Body of pancreas (tissue), 4 donors: ENCODE measurements around the gene ST6GALNAC3. TPM values are rescaled to one million over a fixed set of nuclear protein-coding genes. Genes with fewer than 3 reads are reported as not detected.

Experiments
- ATAC-seq: fragments of 150-250 bp; one replicate; pipeline ENCODE4 v1.9.1; 2016
- DNase-seq, 4 donors: peaks; one replicate each; pipeline ENCODE4 v3.0.0-alpha.2; 2019
- H3K27ac ChIP-seq, 4 donors: fragments of 200-600 bp; sonication (generic); 1 replicate in 3 of 4; 2 replicates in 1 of 4; pipeline versions ENCODE4 v1.5.1 to v1.6.1; 2016 to 2019; ENCODE audit warnings: mild to moderate bottlenecking in 1 of 4, mixed read lengths in 1 of 4, moderate library complexity in 1 of 4
- H3K27me3 ChIP-seq, 2 donors: fragments of 200-600 bp; sonication (generic); one replicate each; pipeline ENCODE4 v1.6.0; 2016; ENCODE audit warnings: mild to moderate bottlenecking in 1 of 2
- H3K36me3 ChIP-seq, 2 donors: fragments of 200-600 bp; sonication (generic); replicated peaks in 1 of 2; 2 replicates each; pipeline ENCODE4 v1.5.1; 2016; ENCODE audit warnings: low read depth in 2 of 2; ENCODE audit not compliant: insufficient read depth in 1 of 2
- H3K4me1 ChIP-seq: fragments of 200-600 bp; sonication (generic); one replicate; pipeline ENCODE4 v1.6.0; 2016
- H3K4me3 ChIP-seq, 2 donors: fragments of 200-600 bp; sonication (generic); 1 replicate in 1 of 2; 2 replicates in 1 of 2; pipeline ENCODE4 v1.5.1; 2016 to 2019
- H3K9me3 ChIP-seq, 3 donors: fragments of 200-600 bp; sonication (generic); 1 replicate in 2 of 3; 2 replicates in 1 of 3; pipeline ENCODE4 v1.5.1; 2016
- POLR2A ChIP-seq, 3 donors: fragments of 450-650 bp; IDR thresholded peaks; one replicate each; pipeline ENCODE4 v1.6.1; 2016; ENCODE audit warnings: antibody characterized with exemption in 3 of 3, mild to moderate bottlenecking in 2 of 3
- WGBS, 2 donors: methylation state at CpG; one replicate each; pipeline ENCODE4 v1.1.5; 2017; 5-methylcytosine and 5-hydroxymethylcytosine counted together
- intact Hi-C: fragments of 100-400 bp; cut with DNase I; formaldehyde crosslinking; loops from one replicate; pipeline ENCODE4 v1.15.1; 2023
- total RNA-seq, 2 donors: library from RNA; depleted of rRNA; stranded (reverse); fragments of >200 nt; gene quantifications; one replicate each; pipeline ENCODE4 v1.1.0, GENCODE V29; 2016
- TF ChIP-seq, protein P1 (sequence below), 7 experiments: fragments of 450-650 bp in 4 of 7; fragments of 200-600 bp in 3 of 7; sonication (generic) in 3 of 7; IDR thresholded peaks; one replicate each; pipeline ENCODE4 v1.5.1; 2016 to 2019; ENCODE audit warnings: antibody characterized with exemption in 7 of 7

ST6GALNAC3 gene
- total RNA-seq, 2 donors from 2014 or later: 1.3 to 2.3 TPM

DNA sequence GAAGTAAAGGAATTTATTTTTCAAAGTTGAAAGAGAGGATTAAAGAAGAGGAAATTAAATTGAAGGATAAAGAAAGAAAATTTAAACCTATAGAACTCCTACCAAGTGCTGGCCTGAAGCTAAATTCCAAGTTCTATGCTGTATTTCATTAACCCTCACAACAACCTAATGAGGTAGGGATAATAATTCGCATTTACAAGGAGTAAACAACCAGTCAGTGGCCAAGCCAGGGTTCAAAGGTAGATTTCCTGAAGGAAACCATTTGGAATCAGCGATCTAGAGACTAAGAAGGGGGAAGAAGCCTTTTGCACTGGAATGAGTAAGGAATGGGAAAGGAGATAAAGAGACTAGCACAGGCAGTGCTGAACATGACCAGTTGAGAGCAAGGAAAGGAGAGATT lies 526.9 kb downstream of the ST6GALNAC3 start:
- H3K4me1 ChIP-seq: no peaks in the 10 kb centered on the region
- intact Hi-C loops: no loop called here
- H3K9me3 ChIP-seq: no peaks in the 10 kb centered on the region
- H3K36me3 ChIP-seq: no peaks in the 10 kb centered on the region
- no peak for ATAC-seq
- H3K27me3 ChIP-seq: no peaks in the 10 kb centered on the region
- 70 to 81% methylated on average over 2 of the region's 2 CpGs for WGBS, 2 donors
- no peak for DNase-seq
- no peak overlapping the region for H3K4me3 ChIP-seq
- TF ChIP-seq, protein P1, sequence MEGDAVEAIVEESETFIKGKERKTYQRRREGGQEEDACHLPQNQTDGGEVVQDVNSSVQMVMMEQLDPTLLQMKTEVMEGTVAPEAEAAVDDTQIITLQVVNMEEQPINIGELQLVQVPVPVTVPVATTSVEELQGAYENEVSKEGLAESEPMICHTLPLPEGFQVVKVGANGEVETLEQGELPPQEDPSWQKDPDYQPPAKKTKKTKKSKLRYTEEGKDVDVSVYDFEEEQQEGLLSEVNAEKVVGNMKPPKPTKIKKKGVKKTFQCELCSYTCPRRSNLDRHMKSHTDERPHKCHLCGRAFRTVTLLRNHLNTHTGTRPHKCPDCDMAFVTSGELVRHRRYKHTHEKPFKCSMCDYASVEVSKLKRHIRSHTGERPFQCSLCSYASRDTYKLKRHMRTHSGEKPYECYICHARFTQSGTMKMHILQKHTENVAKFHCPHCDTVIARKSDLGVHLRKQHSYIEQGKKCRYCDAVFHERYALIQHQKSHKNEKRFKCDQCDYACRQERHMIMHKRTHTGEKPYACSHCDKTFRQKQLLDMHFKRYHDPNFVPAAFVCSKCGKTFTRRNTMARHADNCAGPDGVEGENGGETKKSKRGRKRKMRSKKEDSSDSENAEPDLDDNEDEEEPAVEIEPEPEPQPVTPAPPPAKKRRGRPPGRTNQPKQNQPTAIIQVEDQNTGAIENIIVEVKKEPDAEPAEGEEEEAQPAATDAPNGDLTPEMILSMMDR (IDR thresholded peaks at IDR 0.05): no peak
- TF ChIP-seq POLR2A (IDR thresholded peaks at IDR 0.05): no peak
- H3K27ac ChIP-seq: no peak overlapping the region

DNA sequence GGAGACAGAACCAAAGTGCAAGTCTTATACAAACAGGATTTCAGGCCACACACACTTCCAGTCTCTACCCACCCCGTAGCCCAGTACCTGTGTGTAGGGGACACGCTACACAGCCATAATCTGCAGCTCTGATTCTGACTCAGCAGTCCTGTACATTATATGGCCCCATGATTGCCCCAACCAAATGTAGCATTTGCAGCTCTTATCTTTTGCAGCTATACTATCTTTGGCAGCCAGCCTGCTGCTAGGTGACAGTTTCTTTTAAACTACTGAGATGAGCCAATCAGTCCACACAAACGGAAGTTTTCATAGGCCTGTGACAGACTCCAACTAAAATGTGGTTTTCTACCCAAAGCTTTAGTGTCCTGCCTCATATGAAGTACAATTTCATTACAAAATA lies 533.2 kb downstream of the ST6GALNAC3 start:
- no peak for TF ChIP-seq POLR2A (IDR thresholded peaks at IDR 0.05)
- TF ChIP-seq, protein P1 (IDR thresholded peaks at IDR 0.05): no peak
- no peak for ATAC-seq
- WGBS, 2 donors: 78 to 81% methylated on average over 3 of the region's 3 CpGs
- Histone ChIP-seq H3K9me3 (no peaks in the 10 kb centered on the region), H3K36me3 (no peaks in the 10 kb centered on the region), H3K4me1 (peaks cover 14% of the 10 kb centered on the region), H3K4me3 (no peak overlapping the region), H3K27me3 (no peaks in the 10 kb centered on the region), H3K27ac (no peak overlapping the region)
- intact Hi-C loops: no loop called here
- no peak for DNase-seq

DNA sequence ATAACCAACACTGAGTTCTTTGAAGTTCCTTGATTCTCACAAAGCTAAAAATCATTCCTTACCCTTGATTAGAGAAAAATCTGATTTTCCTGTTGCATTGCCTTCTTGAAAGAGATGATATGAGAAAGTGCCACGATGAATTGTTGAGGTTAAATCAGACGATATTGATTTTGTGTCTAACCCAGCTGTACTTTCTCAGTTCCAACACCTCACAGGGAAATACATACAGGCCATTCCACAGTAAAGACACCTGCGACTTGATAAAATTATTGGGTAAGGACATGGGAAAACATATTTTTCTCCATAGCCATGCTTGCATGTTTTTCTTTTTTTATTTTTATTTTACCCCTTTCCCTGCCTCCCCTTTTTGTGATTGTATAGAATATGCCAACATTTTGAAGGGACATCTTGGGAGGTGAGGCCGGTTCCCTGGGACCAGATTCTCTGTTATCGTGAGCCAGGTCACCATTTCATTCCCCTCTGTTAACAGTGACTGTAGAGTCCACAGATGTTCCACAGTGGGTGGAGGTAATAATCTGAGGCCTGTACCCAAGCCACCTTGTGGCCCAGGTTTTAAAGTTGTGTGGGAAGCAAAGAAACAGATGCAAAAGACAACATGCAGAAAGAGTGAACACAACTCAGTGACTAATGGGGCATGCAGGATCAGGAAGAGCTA lies 537.4 kb downstream of the ST6GALNAC3 start:
- no peaks in the 10 kb centered on the region for H3K9me3 ChIP-seq
- ATAC-seq (peak; percentile 83), DNase-seq (peak in 1 of 4 donors; percentile 10)
- no peaks in the 10 kb centered on the region for H3K36me3 ChIP-seq
- H3K27ac ChIP-seq: peak overlapping the region in 2 of 4 donors; percentile 17 to 38
- 28 to 29% methylated on average over 5 of the region's 5 CpGs for WGBS, 2 donors
- no peak for TF ChIP-seq POLR2A (IDR thresholded peaks at IDR 0.05)
- TF ChIP-seq, protein P1 (IDR thresholded peaks at IDR 0.05): no peak
- peaks cover 15% of the 10 kb centered on the region for H3K4me1 ChIP-seq
- no peaks in the 10 kb centered on the region for H3K27me3 ChIP-seq
- intact Hi-C loops: no loop called here
- no peak overlapping the region for H3K4me3 ChIP-seq

DNA sequence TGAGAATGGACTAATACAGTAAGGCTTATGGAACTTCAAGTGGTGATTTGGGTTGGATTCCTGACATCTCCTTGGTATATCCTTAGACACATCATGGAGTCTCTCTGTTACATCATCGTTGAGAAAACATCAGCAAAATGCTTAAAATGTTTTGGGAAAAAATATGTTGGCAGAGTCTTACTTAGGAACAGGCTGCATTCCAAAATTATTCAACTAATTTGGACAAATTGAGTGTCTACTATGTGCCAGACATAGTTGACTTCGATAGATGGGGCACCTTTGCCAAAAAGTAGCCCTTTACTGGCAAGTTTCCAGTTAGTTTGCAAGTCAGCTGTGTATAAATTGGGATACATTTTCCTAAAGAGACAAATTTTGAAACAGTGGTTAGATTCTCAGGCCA lies 539.3 kb downstream of the ST6GALNAC3 start:
- Histone ChIP-seq H3K27me3 (no peaks in the 10 kb centered on the region), H3K4me1 (peaks cover 15% of the 10 kb centered on the region), H3K4me3 (no peak overlapping the region), H3K9me3 (no peaks in the 10 kb centered on the region), H3K27ac (no peak overlapping the region), H3K36me3 (no peaks in the 10 kb centered on the region)
- no peak for ATAC-seq
- 72 to 75% methylated on average over 2 of the region's 2 CpGs for WGBS, 2 donors
- TF ChIP-seq, protein P1 (IDR thresholded peaks at IDR 0.05): no peak
- TF ChIP-seq POLR2A (IDR thresholded peaks at IDR 0.05): no peak
- DNase-seq: no peak
- intact Hi-C loops: no loop called here
